OCI-LY7 (cell line): Measurements from ENCODE around the gene DEXI.
A peak's percentile ranks its signal among the peaks of the same experiment; 100 is the strongest.

Source experiments
- EZH2phosphoT487 ChIP-seq: fragments of 200-600 bp; sonication (generic); IDR thresholded peaks from 2 replicates; pipeline ENCODE4 v1.6.1; 2018; ENCODE audit warnings: low read depth, borderline replicate concordance, mild to moderate bottlenecking, mixed run types, antibody characterized with exemption, low read length, moderate library complexity, mixed read lengths
- TF ChIP-seq, protein P1 (sequence below): fragments of 200-600 bp; sonication (generic); conservative IDR thresholded peaks from 2 replicates; pipeline ENCODE4 v1.5.1; 2014; ENCODE audit warnings: mild to moderate bottlenecking, antibody characterized with exemption, low read length, moderate library complexity, mixed read lengths

DNA sequence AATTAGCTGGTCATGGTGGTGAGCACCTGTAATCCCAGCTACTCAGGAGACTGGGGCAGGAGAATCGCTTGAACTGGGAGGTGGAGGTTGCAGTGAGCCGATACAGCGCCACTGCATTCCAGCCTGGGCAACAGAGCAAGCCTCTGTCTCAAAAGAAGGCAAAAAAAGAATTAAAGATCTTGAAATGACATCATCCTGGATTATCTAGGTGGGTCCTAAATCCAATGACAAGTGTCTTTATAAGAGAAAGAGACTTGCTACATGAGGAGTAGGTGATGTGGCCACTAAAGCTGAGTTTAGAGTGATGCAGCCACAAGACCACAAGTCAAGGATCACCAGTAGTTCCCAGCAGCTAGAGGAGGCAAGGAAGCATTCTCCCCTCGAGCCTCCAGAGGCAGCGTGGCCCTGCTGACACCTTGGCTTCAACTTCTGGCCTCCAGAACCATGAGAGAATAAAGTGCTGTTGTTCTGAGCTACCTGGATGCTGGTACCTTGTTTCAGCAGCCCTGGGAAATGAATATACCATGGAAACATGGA, 49.4 kb downstream of the DEXI start:
- TF ChIP-seq, protein P1, sequence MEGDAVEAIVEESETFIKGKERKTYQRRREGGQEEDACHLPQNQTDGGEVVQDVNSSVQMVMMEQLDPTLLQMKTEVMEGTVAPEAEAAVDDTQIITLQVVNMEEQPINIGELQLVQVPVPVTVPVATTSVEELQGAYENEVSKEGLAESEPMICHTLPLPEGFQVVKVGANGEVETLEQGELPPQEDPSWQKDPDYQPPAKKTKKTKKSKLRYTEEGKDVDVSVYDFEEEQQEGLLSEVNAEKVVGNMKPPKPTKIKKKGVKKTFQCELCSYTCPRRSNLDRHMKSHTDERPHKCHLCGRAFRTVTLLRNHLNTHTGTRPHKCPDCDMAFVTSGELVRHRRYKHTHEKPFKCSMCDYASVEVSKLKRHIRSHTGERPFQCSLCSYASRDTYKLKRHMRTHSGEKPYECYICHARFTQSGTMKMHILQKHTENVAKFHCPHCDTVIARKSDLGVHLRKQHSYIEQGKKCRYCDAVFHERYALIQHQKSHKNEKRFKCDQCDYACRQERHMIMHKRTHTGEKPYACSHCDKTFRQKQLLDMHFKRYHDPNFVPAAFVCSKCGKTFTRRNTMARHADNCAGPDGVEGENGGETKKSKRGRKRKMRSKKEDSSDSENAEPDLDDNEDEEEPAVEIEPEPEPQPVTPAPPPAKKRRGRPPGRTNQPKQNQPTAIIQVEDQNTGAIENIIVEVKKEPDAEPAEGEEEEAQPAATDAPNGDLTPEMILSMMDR = peak; percentile 31; the same call in 1 of the 2 replicates
- no peak for TF ChIP-seq EZH2phosphoT487
